GM12878 (cell line): ENCODE results near the gene ZFAND2B. TPM values are rescaled to one million over a fixed set of nuclear protein-coding genes. Genes with fewer than 3 reads are reported as not detected.

Experiments
- ATAC-seq: fragments of 200-7000 bp; cut with Tn5 transposase; 3 replicates; pipeline ENCODE4 v1.9.1; 2020; ENCODE audit warnings: mild to moderate bottlenecking, moderate library complexity
- BruUV-seq: library from RNA; stranded (reverse); fragments of 400-500 nt; replicated peaks from 2 replicates; lab custom pipeline; 2021; lab: Mats Ljungman, UMichigan
- CTCF ChIA-PET: fragments of 300-600 bp; sonication (Branson Sonifier 250); formaldehyde crosslinking; extraction: SDS; loops from one replicate; lab custom pipeline; 2021; ENCODE audit warnings: inconsistent platforms; lab: Yijun Ruan, JAX
- POLR2A ChIA-PET: fragments of 350-600 bp; formaldehyde crosslinking; extraction: SDS; loops from one replicate; lab custom pipeline; 2021; ENCODE audit warnings: inconsistent platforms; lab: Charles Lee
- RAD21 ChIA-PET: fragments of 300-600 bp; sonication (Branson Sonifier 250); formaldehyde crosslinking; loops from one replicate; lab custom pipeline; 2023; ENCODE audit warnings: antibody characterized with exemption; ENCODE audit not compliant: unreplicated experiment; lab: Charles Lee
- SMC1A ChIA-PET: fragments of 300-600 bp; sonication (Branson Sonifier 250); formaldehyde crosslinking; loops from one replicate; lab custom pipeline; 2023; ENCODE audit not compliant: unreplicated experiment, uncharacterized antibody; lab: Charles Lee
- DNase-seq: peaks from one replicate; pipeline ENCODE4 v3.0.0-alpha.2; 2011; ENCODE audit warnings: low read depth, low spot score
- FAIRE-seq: peaks from 3 replicates; lab custom pipeline; 2011; peaks lifted over from hg19 to GRCh38; lab: Jason Lieb, UNC
- H2AFZ ChIP-seq: 2 replicates; pipeline ENCODE4 v1.6.0; 2011; ENCODE audit warnings: low read depth, low read length, control low read depth; ENCODE audit not compliant: control insufficient read depth
- H3K27ac ChIP-seq: 2 replicates; pipeline ENCODE4 v1.5.1; 2011; ENCODE audit warnings: control low read depth; ENCODE audit not compliant: control insufficient read depth, insufficient read depth
- H3K27me3 ChIP-seq, 2 experiments: replicated peaks in 1 of 2; 2 replicates each; pipeline versions ENCODE4 v1.6.0 to v1.6.1; 2011; ENCODE audit warnings: low read length in 1 of 2; ENCODE audit not compliant: control insufficient read depth in 2 of 2, insufficient read depth in 2 of 2
- H3K36me3 ChIP-seq, 2 experiments: 2 replicates each; pipeline ENCODE4 v1.5.1; 2011; ENCODE audit warnings: low read length in 1 of 2; ENCODE audit not compliant: control insufficient read depth in 2 of 2, insufficient read depth in 2 of 2
- H3K4me1 ChIP-seq: 2 replicates; pipeline ENCODE4 v1.6.1; 2011; ENCODE audit warnings: mild to moderate bottlenecking, low read length, moderate library complexity, mixed read lengths; ENCODE audit not compliant: control insufficient read depth, insufficient read depth
- H3K4me2 ChIP-seq: 2 replicates; pipeline ENCODE4 v1.6.0; 2011; ENCODE audit warnings: control low read depth; ENCODE audit not compliant: control insufficient read depth, insufficient read depth
- H3K4me3 ChIP-seq: fragments of 200-600 bp; sonication (generic); 2 replicates; pipeline ENCODE4 v1.5.1; 2016
- H3K79me2 ChIP-seq: 2 replicates; pipeline ENCODE4 v1.6.0; 2011; ENCODE audit warnings: low read length; ENCODE audit not compliant: control insufficient read depth, insufficient read depth
- H3K9ac ChIP-seq: 2 replicates; pipeline ENCODE4 v1.8.0; 2011; ENCODE audit warnings: low read length, control low read depth, mixed read lengths; ENCODE audit not compliant: control insufficient read depth, insufficient read depth
- H3K9me3 ChIP-seq: replicated peaks from 3 replicates; pipeline ENCODE4 v1.5.1; 2011; ENCODE audit warnings: mild to moderate bottlenecking, low read length; ENCODE audit not compliant: control insufficient read depth, insufficient read depth
- H4K20me1 ChIP-seq: 2 replicates; pipeline ENCODE4 v1.6.0; 2011; ENCODE audit not compliant: control insufficient read depth, insufficient read depth
- FOXK2 ChIP-seq: fragments of 450-650 bp; IDR thresholded peaks from 2 replicates; pipeline ENCODE4 v1.6.1; 2017; ENCODE audit warnings: mild to moderate bottlenecking, moderate library complexity
- HDAC2 ChIP-seq: fragments of 200-600 bp; sonication (generic); IDR thresholded peaks from 2 replicates; pipeline ENCODE4 v1.6.1; 2017
- IKZF2 ChIP-seq, 2 experiments: fragments of 450-650 bp; IDR thresholded peaks; 2 replicates each; pipeline ENCODE4 v1.6.1; 2017; ENCODE audit warnings: mild to moderate bottlenecking in 2 of 2, moderate library complexity in 2 of 2
- NFXL1 ChIP-seq: fragments of 450-650 bp; IDR thresholded peaks from 2 replicates; pipeline ENCODE4 v1.6.1; 2017; ENCODE audit warnings: antibody characterized with exemption, mild to moderate bottlenecking, borderline replicate concordance
- RB1 ChIP-seq: fragments of 450-650 bp; formaldehyde crosslinking; IDR thresholded peaks from 2 replicates; pipeline ENCODE4 v1.6.1; 2017; ENCODE audit warnings: mild to moderate bottlenecking, borderline replicate concordance
- TAF1 ChIP-seq: IDR thresholded peaks from 2 replicates; pipeline ENCODE4 v1.6.1; 2011; ENCODE audit warnings: mild to moderate bottlenecking, low read depth, low read length, borderline replicate concordance
- TBL1XR1 ChIP-seq: IDR thresholded peaks from 2 replicates; pipeline ENCODE4 v1.6.1; 2012; ENCODE audit warnings: low read depth, low read length, improper control_type of control experiment
- YY1 ChIP-seq: IDR thresholded peaks from 2 replicates; pipeline ENCODE4 v1.6.1; 2011; ENCODE audit warnings: low read depth, mild to moderate bottlenecking, low read length
- ZNF217 ChIP-seq: fragments of 450-650 bp; IDR thresholded peaks from 2 replicates; pipeline ENCODE4 v1.6.1; 2017; ENCODE audit warnings: antibody characterized with exemption, mild to moderate bottlenecking
- ZNF687 ChIP-seq: fragments of 450-650 bp; IDR thresholded peaks from 2 replicates; pipeline ENCODE4 v1.6.1; 2017; ENCODE audit warnings: mild to moderate bottlenecking, moderate library complexity
- WGBS: methylation state at CpG from one replicate; pipeline ENCODE4 v1.1.6; 2016; ENCODE audit warnings: low lambda C conversion rate; ENCODE audit not compliant: insufficient replicate concordance, insufficient coverage; ENCODE audit errors: missing lambda C conversion rate; 5-methylcytosine and 5-hydroxymethylcytosine counted together
- in situ Hi-C: fragments of 300-500 bp; cut with MboI; formaldehyde crosslinking; loops from 9 replicates; pipeline ENCODE4 v1.14.3; 2018; ENCODE audit warnings: mixed read lengths
- intact Hi-C: fragments of 100-400 bp; cut with micrococcal nuclease; formaldehyde crosslinking; loops from one replicate; pipeline ENCODE4 v1.14.2; 2022; ENCODE audit not compliant: unreplicated experiment
- polyA plus RNA-seq, 11 experiments: library from polyadenylated mRNA; depleted of rRNA in 4 of 11; unstranded in 6 of 11; stranded (reverse) in 5 of 11; fragments of >200 nt; fragmentation: Nextera tagmentation in 4 of 11; fragmentation: Illumina TruSeq in 1 of 11; extraction: Ambion mirVana in 4 of 11; extraction: Trizol in 1 of 11; gene quantifications; 1 replicate in 1 of 11; 2 replicates in 10 of 11; pipeline versions ENCODE4 v1.2.1 to v1.2.3, GENCODE V29; 2011 to 2016; ENCODE audit warnings: inconsistent platforms in 2 of 11, missing spikeins in 2 of 11, low read depth in 1 of 11
- total RNA-seq, 4 experiments: library from RNA; depleted of rRNA in 3 of 4; stranded (reverse); fragments of >200 nt in 3 of 4; fragmentation: Illumina TruSeq in 1 of 4; extraction: Trizol in 1 of 4; gene quantifications; 2 replicates each; pipeline versions ENCODE4 v1.2.1 to v1.2.3, GENCODE V29; 2013 to 2021
- TF ChIP-seq, protein P1 (sequence below): fragments of 450-650 bp; IDR thresholded peaks from 2 replicates; pipeline ENCODE4 v1.6.1; 2017; ENCODE audit warnings: antibody characterized with exemption, mild to moderate bottlenecking, moderate library complexity

The ZFAND2B gene
- total and polyA plus RNA-seq, 10 of the 15 experiments (the other 5 are each of a cell fraction or from before 2014, with no cell fraction given) = 5.4 to 28.1 (median 22.4) TPM

DNA sequence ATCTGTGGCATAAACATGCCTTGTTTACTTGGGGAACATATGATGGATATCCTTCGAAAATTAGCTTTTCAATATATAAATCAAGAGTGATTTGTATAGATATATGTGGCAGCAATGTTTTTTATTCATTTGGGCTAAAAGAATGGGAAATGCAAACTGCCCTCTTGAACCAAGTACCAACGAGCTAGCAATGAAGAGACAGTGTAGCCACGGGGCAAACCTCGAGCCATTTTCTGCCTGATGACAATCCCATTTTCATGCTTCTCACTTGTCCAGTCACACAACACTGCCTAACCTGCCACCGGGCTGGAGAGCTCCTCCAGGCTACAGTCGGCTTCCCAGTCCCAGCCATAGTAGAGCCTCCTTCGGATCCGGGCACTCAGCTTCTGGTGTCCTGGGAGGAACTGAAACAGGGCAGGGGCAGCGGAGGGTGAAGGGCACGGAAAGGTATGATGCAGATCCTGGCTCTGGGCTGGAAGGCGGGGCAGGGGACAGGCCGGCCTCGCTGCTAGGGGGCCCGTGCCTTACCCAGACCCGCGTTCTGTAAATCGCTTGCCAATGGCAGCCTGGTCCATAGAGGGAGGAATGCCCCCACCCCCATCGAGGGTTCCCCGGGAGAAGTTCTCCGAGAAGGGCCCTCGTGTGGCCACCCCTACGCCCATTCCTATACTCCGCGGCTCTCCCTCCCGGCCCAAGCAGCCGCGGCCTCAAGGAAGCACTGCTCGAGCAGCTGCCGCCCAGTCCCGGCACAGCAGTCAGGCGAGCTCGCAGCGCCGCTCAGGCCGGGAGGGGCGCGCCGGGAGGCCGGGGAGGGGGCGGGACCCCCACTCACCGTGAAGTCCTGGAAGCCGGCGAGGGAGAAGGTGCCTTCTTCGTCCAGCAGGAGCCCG lies 30.4 kb upstream of the ZFAND2B start (continued):
- TF ChIP-seq, protein P1, sequence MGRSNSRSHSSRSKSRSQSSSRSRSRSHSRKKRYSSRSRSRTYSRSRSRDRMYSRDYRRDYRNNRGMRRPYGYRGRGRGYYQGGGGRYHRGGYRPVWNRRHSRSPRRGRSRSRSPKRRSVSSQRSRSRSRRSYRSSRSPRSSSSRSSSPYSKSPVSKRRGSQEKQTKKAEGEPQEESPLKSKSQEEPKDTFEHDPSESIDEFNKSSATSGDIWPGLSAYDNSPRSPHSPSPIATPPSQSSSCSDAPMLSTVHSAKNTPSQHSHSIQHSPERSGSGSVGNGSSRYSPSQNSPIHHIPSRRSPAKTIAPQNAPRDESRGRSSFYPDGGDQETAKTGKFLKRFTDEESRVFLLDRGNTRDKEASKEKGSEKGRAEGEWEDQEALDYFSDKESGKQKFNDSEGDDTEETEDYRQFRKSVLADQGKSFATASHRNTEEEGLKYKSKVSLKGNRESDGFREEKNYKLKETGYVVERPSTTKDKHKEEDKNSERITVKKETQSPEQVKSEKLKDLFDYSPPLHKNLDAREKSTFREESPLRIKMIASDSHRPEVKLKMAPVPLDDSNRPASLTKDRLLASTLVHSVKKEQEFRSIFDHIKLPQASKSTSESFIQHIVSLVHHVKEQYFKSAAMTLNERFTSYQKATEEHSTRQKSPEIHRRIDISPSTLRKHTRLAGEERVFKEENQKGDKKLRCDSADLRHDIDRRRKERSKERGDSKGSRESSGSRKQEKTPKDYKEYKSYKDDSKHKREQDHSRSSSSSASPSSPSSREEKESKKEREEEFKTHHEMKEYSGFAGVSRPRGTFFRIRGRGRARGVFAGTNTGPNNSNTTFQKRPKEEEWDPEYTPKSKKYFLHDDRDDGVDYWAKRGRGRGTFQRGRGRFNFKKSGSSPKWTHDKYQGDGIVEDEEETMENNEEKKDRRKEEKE = no peak

- intact Hi-C loops = loop anchor here (1.0 to 5.0 kb wide), 6 partner anchors 17 to 210 kb away; partner anchors contain the start of genes DNAJB2, DNPEP, NHEJ1 and TUBA4A
- Histone ChIP-seq H3K79me2 (peaks cover 32% of the 10 kb centered on the region), H3K36me3 (peaks cover 7 to 12% of the 10 kb centered on the region in 2 experiments), H3K27ac (peak within 1 kb of the TSS; percentile 98), H3K4me2 (peak within 1 kb of the TSS; percentile 89), H3K9ac (peak within 1 kb of the TSS; percentile 97), H3K27me3 (no peaks in the 10 kb centered on the region), H3K4me3 (peak within 1 kb of the TSS; percentile 83), H3K4me1 (peaks cover 10% of the 10 kb centered on the region), H2AFZ (peak within 1 kb of the TSS; percentile 90), H4K20me1 (no peaks in the 10 kb centered on the region), H3K9me3 (no peaks in the 10 kb centered on the region)
- ChIA-PET POLR2A (interaction anchor here (0.6 to 5.0 kb wide), 19 partner anchors 27 to 281 kb away, joined by 3 to 47 read pairs (median 6); partner anchors contain the start of genes ABCB6, ANKZF1, ATG9A and DNAJB2), RAD21 (interaction anchor here (1.0 to 3.7 kb wide), 9 partner anchors 17 to 124 kb away, joined by 4 to 25 read pairs (median 6); partner anchors contain the start of genes DNAJB2 and ZFAND2B), CTCF (interaction anchor here (0.9 to 3.9 kb wide), 16 partner anchors 17 to 283 kb away, joined by 3 to 52 read pairs (median 5); partner anchors contain the start of genes DNAJB2, NHEJ1, TUBA4A and ZFAND2B), SMC1A (interaction anchor here (0.6 to 2.5 kb wide), 14 partner anchors 11 to 122 kb away, joined by 3 to 14 read pairs (median 8); partner anchors contain the start of genes ABCB6, ANKZF1, ATG9A and DNAJB2)
- DNase-seq (no peak), FAIRE-seq (peak; percentile 75), ATAC-seq (peak; percentile 88)
- BruUV-seq = TSS peak; percentile 79
- in situ Hi-C loops = no loop called here
- WGBS = 2% methylated on average over 46 of the region's 69 CpGs
- peak; percentile 25; the same call in 1 of the 2 replicates for TF ChIP-seq YY1
- TF ChIP-seq TBL1XR1 = no peak
- peak; percentile 81 for TF ChIP-seq TAF1
- TF ChIP-seq HDAC2 = no peak
- peak; percentile 82; the same call in 1 of the 2 replicates for TF ChIP-seq RB1
- TF ChIP-seq ZNF217 = peak; percentile 76; the same call in 1 of the 2 replicates
- TF ChIP-seq FOXK2 = peak; percentile 47; the same call in 1 of the 2 replicates
- TF ChIP-seq NFXL1 = no peak
- peak in 1 of 2 experiments; percentile 44; a peak in 2 of 4 replicates for TF ChIP-seq IKZF2 (IDR thresholded peaks at IDR 0.05)
- TF ChIP-seq ZNF687 = peak; percentile 97
These were observed 29.6 kb upstream of the ZFAND2B start, which contains the start of gene CNPPD1 for GRCh38 chr2:219176818-219177551. Gene CNPPD1, minus strand, starts transcription at chr2:219176925. Its CDS starts 97 bp downstream, at chr2:219176828.
